GM19372 (cell line): Measurements from ENCODE around the gene MEGF9.

Experiments used
- ATAC-seq: cut with Tn5 transposase; IDR thresholded peaks from one replicate; pipeline ENCODE4 v1.9.1; 2021; ENCODE audit warnings: mild to moderate bottlenecking, low read depth, moderate library complexity; ENCODE audit not compliant: unreplicated experiment

MEGF9 gene

DNA sequence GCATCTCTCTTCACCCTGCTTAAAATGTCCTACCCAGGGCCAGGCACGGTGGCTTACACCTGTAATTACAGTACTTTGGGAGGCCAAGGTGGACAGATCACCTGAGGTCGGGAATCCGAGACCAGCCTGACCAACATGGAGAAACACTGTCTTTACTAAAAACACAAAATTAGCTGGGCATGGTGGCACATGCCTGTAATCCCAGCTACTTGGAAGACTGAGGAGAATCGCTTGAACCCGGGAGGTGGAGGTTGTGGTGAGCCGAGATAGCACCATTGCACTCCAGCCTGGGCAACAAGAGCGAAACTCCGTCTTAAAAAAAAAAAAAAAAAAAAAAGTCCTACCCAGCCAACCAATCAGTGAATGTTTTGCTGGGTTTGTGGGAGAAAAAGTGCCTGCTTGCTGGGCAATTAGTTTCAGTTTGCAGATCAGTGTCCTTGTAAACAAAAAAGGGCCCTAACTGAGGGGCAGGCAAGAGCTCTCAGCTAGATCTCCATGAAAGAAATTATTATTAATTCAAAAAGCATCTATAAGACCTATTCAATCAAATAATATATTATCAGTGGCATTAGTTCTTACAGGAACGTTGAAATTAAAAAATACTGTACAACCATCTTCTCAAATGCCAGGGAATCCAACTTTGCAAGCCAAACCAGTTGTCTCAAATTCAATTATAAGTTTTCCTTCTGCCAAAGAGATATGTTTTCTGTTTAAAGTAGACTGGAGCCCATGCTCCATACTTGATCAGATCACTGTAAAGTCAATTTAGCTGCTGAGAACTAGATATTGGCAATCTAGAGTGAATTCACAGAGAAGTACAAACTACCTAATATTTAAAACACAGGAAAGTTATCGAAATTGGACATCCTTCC, 3.9 kb downstream of the MEGF9 start:
- ATAC-seq, result no peak

- no peak for ATAC-seq
Observed at GRCh38 chr9:120708526-120709224, 5.6 kb downstream of the MEGF9 start.

GRCh38 chr9:120707170-120707569, 7.1 kb downstream of the MEGF9 start:
- ATAC-seq, result no peak

DNA sequence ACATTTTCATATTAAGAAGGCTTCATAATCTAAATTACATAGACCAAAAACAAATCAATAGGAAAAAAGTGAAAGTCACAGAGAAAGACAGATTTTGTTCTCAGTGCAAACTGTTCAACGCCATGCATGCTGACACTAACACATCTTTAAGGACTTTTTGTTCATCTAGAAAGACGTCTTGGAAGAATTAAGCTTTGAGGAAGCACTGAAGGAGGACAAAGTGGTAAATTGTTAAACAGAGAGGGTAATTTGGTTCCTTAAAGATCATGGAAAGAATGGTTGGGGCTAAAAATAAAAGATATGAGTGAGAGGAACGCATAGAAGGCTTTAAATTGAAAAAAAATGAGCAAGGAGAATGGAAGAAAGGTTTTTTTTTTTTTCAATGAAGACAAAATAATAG, 9.1 kb downstream of the MEGF9 start:
- ATAC-seq, result no peak

GRCh38 chr9:120702075-120702474, 12.2 kb downstream of the MEGF9 start:
- ATAC-seq, result no peak

- ATAC-seq, result no peak
Observed at GRCh38 chr9:120701248-120701647, 13.0 kb downstream of the MEGF9 start.

DNA sequence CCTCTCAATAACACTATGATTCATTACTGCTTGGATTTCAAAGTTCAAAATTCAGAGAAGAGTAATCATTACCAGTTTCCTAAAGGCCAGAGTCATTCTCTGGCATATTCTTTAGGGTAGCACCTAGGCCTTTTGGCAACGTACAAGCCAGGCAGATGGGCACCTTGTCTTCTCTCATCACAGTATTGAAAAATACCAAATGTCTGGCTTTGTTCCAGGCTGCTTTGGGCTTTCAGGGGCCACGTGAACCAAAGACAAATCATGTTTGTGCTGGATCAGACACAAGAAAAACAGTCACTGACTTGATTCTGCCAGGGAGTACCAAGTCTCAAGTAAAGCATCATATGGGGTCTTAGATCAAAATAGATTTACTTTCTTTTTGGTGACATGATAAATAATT, 15.5 kb downstream of the MEGF9 start:
- ATAC-seq, result no peak

DNA sequence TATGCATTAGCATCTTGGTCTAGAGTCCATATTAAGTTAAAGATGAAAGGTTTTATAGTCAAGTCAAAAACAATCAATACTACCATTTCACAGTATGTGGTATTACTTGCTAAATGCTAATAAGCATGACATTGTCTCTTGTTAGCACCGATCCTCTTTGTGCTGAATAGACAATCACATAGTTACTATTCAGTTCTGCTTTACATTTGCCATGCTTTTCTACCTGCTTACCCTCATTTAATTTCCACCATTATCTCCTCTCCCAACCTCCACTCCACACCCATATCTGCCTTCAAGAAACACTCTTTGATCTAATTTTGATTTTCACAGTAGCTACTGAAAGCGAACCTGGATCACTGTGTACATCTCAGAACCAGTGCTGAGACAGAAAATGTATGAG, 16.8 kb downstream of the MEGF9 start:
- no peak for ATAC-seq

GRCh38 chr9:120696551-120697230, 17.6 kb downstream of the MEGF9 start:
- ATAC-seq, result no peak

GRCh38 chr9:120694559-120694958, 19.7 kb downstream of the MEGF9 start:
- peak; percentile 39 for ATAC-seq

DNA sequence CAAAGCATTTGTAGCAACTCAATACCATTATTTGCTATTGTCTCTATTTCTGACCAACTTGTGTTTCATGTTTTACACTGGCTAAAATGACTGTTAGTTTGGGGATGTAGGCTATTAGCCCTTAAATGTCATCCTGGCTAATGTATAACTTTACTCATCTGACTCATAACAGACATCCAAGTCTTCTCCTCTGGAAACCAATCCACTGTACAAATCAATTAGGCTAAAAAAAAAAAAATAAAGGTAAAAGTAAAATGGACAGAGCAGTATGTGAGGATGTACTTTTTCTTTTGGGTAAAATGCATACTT, 20.6 kb downstream of the MEGF9 start:
- ATAC-seq, result no peak

- ATAC-seq, result peak; percentile 52
Observed at GRCh38 chr9:120692901-120693699, 21.2 kb downstream of the MEGF9 start.

DNA sequence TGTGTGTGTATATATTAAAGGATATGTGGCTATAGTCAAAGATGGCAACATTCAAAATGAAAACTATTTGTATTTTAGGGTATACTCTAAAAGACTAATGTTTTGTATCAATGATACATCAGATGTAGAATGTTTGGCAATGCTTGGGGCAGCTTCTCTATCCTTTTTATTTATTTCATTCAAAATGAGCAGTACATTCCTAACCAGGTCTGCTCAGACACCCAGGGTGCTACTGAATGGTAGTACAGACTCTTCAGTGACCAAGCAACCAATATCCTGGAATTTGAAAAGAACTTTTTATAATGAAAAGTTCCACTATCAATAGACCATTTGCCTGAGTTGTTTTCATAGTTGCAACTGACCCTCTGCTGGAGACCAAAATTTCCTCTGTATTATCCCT, 23.9 kb downstream of the MEGF9 start:
- ATAC-seq, result no peak

- no peak for ATAC-seq
Observed at GRCh38 chr9:120689860-120690259, 24.4 kb downstream of the MEGF9 start.

GRCh38 chr9:120688758-120689157, 25.5 kb downstream of the MEGF9 start:
- ATAC-seq, result no peak

- ATAC-seq, result no peak
Observed at GRCh38 chr9:120683150-120683549, 31.1 kb downstream of the MEGF9 start.

GRCh38 chr9:120681121-120681520, 33.1 kb downstream of the MEGF9 start:
- no peak for ATAC-seq

GRCh38 chr9:120680579-120680978, 33.7 kb downstream of the MEGF9 start:
- ATAC-seq, result no peak

- ATAC-seq, result no peak
Observed at GRCh38 chr9:120680161-120680560, 34.1 kb downstream of the MEGF9 start.

- no peak for ATAC-seq
Observed at GRCh38 chr9:120677965-120678364, 36.3 kb downstream of the MEGF9 start.
